KMS-11 (cell line): Measurements from ENCODE around the gene PRDX2.

ENCODE experiments used
- H2AFZ ChIP-seq: fragments of 200-600 bp; sonication (generic); 2 replicates; pipeline ENCODE4 v1.6.1; 2016; ENCODE audit warnings: antibody characterized with exemption, mixed run types, low read depth
- H3K27ac ChIP-seq: fragments of 200-600 bp; sonication (generic); 2 replicates; pipeline ENCODE4 v1.6.1; 2016; ENCODE audit warnings: mild to moderate bottlenecking, mixed run types
- H3K27me3 ChIP-seq: fragments of 200-600 bp; sonication (generic); 2 replicates; pipeline ENCODE4 v1.6.1; 2017; ENCODE audit warnings: mild to moderate bottlenecking, low read depth, mixed run types, moderate library complexity; ENCODE audit not compliant: insufficient read depth
- H3K36me3 ChIP-seq: fragments of 200-600 bp; sonication (generic); 2 replicates; pipeline ENCODE4 v1.6.1; 2017; ENCODE audit warnings: mild to moderate bottlenecking, mixed run types; ENCODE audit not compliant: insufficient read depth
- H3K4me1 ChIP-seq: fragments of 200-600 bp; sonication (generic); 2 replicates; pipeline ENCODE4 v1.6.1; 2016; ENCODE audit warnings: mild to moderate bottlenecking, low read depth, mixed run types; ENCODE audit not compliant: poor library complexity, severe bottlenecking
- H3K4me2 ChIP-seq: fragments of 200-600 bp; sonication (generic); 2 replicates; pipeline ENCODE4 v1.7.0; 2016; ENCODE audit warnings: mild to moderate bottlenecking, mixed run types
- H3K4me3 ChIP-seq: fragments of 200-600 bp; sonication (generic); IDR thresholded peaks from 2 replicates; pipeline ENCODE4 v1.6.1; 2017; ENCODE audit warnings: low read depth, low read length, mixed read lengths; ENCODE audit not compliant: insufficient read depth
- H3K79me2 ChIP-seq: fragments of 200-600 bp; sonication (generic); 2 replicates; pipeline ENCODE4 v1.6.1; 2016; ENCODE audit warnings: low read depth, mixed run types; ENCODE audit not compliant: insufficient read depth
- H3K9ac ChIP-seq: fragments of 200-600 bp; sonication (generic); 2 replicates; pipeline ENCODE4 v1.6.1; 2016; ENCODE audit warnings: mild to moderate bottlenecking, mixed run types
- H4K20me1 ChIP-seq: fragments of 200-600 bp; sonication (generic); 2 replicates; pipeline ENCODE4 v1.6.1; 2016; ENCODE audit warnings: mild to moderate bottlenecking, mixed run types; ENCODE audit not compliant: insufficient read depth
- CTCF ChIP-seq: fragments of 200-600 bp; sonication (generic); conservative IDR thresholded peaks from 2 replicates; pipeline ENCODE4 v1.6.1; 2017; ENCODE audit warnings: low read depth, mild to moderate bottlenecking, antibody characterized with exemption, low read length, moderate library complexity, mixed read lengths

The PRDX2 gene

GRCh38 chr19:12834976-12835757, 33.6 kb upstream of the PRDX2 start:
- H3K27ac ChIP-seq, result no peak overlapping the region
- H3K4me3 ChIP-seq, result no peak overlapping the region
- H3K27me3 ChIP-seq, result peaks cover 50% of the 10 kb centered on the region
- H3K4me2 ChIP-seq, result no peak overlapping the region
- no peaks in the 10 kb centered on the region for H3K79me2 ChIP-seq
- H3K9ac ChIP-seq, result no peak overlapping the region
- H3K4me1 ChIP-seq, result peaks cover 15% of the 10 kb centered on the region
- H3K36me3 ChIP-seq, result no peaks in the 10 kb centered on the region
- TF ChIP-seq CTCF, result no peak
- no peaks in the 10 kb centered on the region for H4K20me1 ChIP-seq
- H2AFZ ChIP-seq, result no peak overlapping the region

- Histone ChIP-seq H3K36me3 (no peaks in the 10 kb centered on the region), H4K20me1 (no peaks in the 10 kb centered on the region), H3K4me2 (peak within 1 kb of the TSS; percentile 76), H2AFZ (peak within 1 kb of the TSS; percentile 57), H3K9ac (no peak within 1 kb of the TSS), H3K27ac (no peak within 1 kb of the TSS), H3K27me3 (peaks cover 52% of the 10 kb centered on the region), H3K4me3 (no peak within 1 kb of the TSS), H3K4me1 (peaks cover 15% of the 10 kb centered on the region), H3K79me2 (no peaks in the 10 kb centered on the region)
- no peak for TF ChIP-seq CTCF
These were observed 33.0 kb upstream of the PRDX2 start, which contains the start of gene RTBDN for GRCh38 chr19:12834566-12834943. Gene RTBDN, minus strand, starts transcription at chr19:12834579. Its CDS starts 4,600 bp downstream, at chr19:12829979.

- Histone ChIP-seq H3K4me3 (no peak overlapping the region), H3K4me1 (peaks cover 15% of the 10 kb centered on the region), H3K27me3 (peaks cover 58% of the 10 kb centered on the region), H4K20me1 (no peaks in the 10 kb centered on the region), H2AFZ (peak overlapping the region; percentile 57), H3K9ac (no peak overlapping the region), H3K79me2 (no peaks in the 10 kb centered on the region), H3K27ac (no peak overlapping the region), H3K4me2 (peak overlapping the region; percentile 76), H3K36me3 (no peaks in the 10 kb centered on the region)
- no peak for TF ChIP-seq CTCF
These were observed 32.4 kb upstream of the PRDX2 start for GRCh38 chr19:12833738-12834565.

GRCh38 chr19:12833418-12833737, 31.8 kb upstream of the PRDX2 start:
- Histone ChIP-seq H2AFZ (no peak overlapping the region), H3K36me3 (no peaks in the 10 kb centered on the region), H3K27ac (no peak overlapping the region), H3K27me3 (peaks cover 63% of the 10 kb centered on the region), H3K4me2 (peak overlapping the region; percentile 29; the same call in 1 of the 2 replicates), H3K4me3 (no peak overlapping the region), H4K20me1 (no peaks in the 10 kb centered on the region), H3K9ac (no peak overlapping the region), H3K79me2 (no peaks in the 10 kb centered on the region), H3K4me1 (peaks cover 15% of the 10 kb centered on the region)
- no peak for TF ChIP-seq CTCF
